Neural cell (in vitro differentiated cells): ENCODE measurements around the gene SLC5A5. TPM values are rescaled to one million over a fixed set of nuclear protein-coding genes. Genes with fewer than 3 reads are reported as not detected.

Experiments
- H2AFZ ChIP-seq: fragments of 200-600, 300-800 bp; sonication (generic), shearing (Covaris generic); 2 replicates; pipeline ENCODE4 v1.6.0; 2014; ENCODE audit warnings: low read depth, mild to moderate bottlenecking, antibody characterized with exemption, low read length, moderate library complexity
- H3F3A ChIP-seq: fragments of 200-600 bp; shearing (Covaris generic); 2 replicates; pipeline ENCODE4 v1.6.1; 2016; ENCODE audit warnings: mild to moderate bottlenecking, moderate library complexity, mixed read lengths, antibody characterized with exemption, low read length; ENCODE audit not compliant: insufficient read depth, poor library complexity, severe bottlenecking
- H3K27ac ChIP-seq: fragments of 200-600, 300-800 bp; sonication (generic), shearing (Covaris generic); 2 replicates; pipeline ENCODE4 v1.5.1; 2014; ENCODE audit warnings: mild to moderate bottlenecking, low read length, moderate library complexity
- H3K27me3 ChIP-seq: fragments of 300-800, 200-600 bp; sonication (generic), shearing (Covaris generic); 2 replicates; pipeline ENCODE4 v1.6.0; 2014; ENCODE audit warnings: mild to moderate bottlenecking, low read depth, low read length, moderate library complexity; ENCODE audit not compliant: insufficient read depth
- H3K36me3 ChIP-seq: fragments of 300-800, 200-600 bp; sonication (generic), shearing (Covaris generic); 2 replicates; pipeline ENCODE4 v1.5.1; 2014; ENCODE audit warnings: mild to moderate bottlenecking, antibody characterized with exemption, low read length, moderate library complexity; ENCODE audit not compliant: insufficient read depth
- H3K4me2 ChIP-seq: fragments of 300-800, 200-600 bp; sonication (generic), shearing (Covaris generic); 2 replicates; pipeline ENCODE4 v1.6.0; 2014; ENCODE audit warnings: mild to moderate bottlenecking, low read length
- H3K4me3 ChIP-seq: fragments of 300-800, 200-600 bp; sonication (generic), shearing (Covaris generic); 2 replicates; pipeline ENCODE4 v1.5.1; 2014; ENCODE audit warnings: mild to moderate bottlenecking, low read length, moderate library complexity
- H3K79me2 ChIP-seq: fragments of 200-600 bp; shearing (Covaris generic); replicated peaks from 2 replicates; pipeline ENCODE4 v1.6.0; 2014; ENCODE audit warnings: mild to moderate bottlenecking, low read length, moderate library complexity; ENCODE audit not compliant: insufficient read depth
- H3K9ac ChIP-seq: fragments of 300-800, 200-600 bp; sonication (generic), shearing (Covaris generic); 2 replicates; pipeline ENCODE4 v1.6.1; 2016; ENCODE audit warnings: mild to moderate bottlenecking, low read length, mixed read lengths
- H3K9me2 ChIP-seq: fragments of 200-600 bp; shearing (Covaris generic); 2 replicates; pipeline ENCODE4 v1.6.1; 2016; ENCODE audit warnings: mild to moderate bottlenecking, low read length, mixed read lengths; ENCODE audit not compliant: insufficient read depth
- H3K9me3 ChIP-seq: fragments of 200-600, 300-800 bp; sonication (generic), shearing (Covaris generic); 2 replicates; pipeline ENCODE4 v1.6.1; 2016; ENCODE audit warnings: mild to moderate bottlenecking, mixed run types, low read length, moderate library complexity, mixed read lengths
- H4K20me1 ChIP-seq: fragments of 200-600 bp; shearing (Covaris generic); 2 replicates; pipeline ENCODE4 v1.6.1; 2016; ENCODE audit warnings: mild to moderate bottlenecking, mixed run types; ENCODE audit not compliant: insufficient read depth
- CTCF ChIP-seq: fragments of 450-650 bp; IDR thresholded peaks from 2 replicates; pipeline ENCODE4 v1.5.1; 2014; ENCODE audit warnings: antibody characterized with exemption, mild to moderate bottlenecking, moderate library complexity; ENCODE audit not compliant: poor library complexity, severe bottlenecking
- EP300 ChIP-seq: fragments of 450-650 bp; conservative IDR thresholded peaks from 2 replicates; pipeline ENCODE4 v1.6.1; 2014; ENCODE audit warnings: antibody characterized with exemption, mild to moderate bottlenecking, moderate library complexity; ENCODE audit not compliant: poor library complexity, severe bottlenecking
- EZH2 ChIP-seq: fragments of 200-600, 300-800 bp; shearing (Covaris generic), sonication (generic); IDR thresholded peaks from 2 replicates; pipeline ENCODE4 v1.6.1; 2014; ENCODE audit warnings: antibody characterized with exemption, low read length, borderline replicate concordance, mild to moderate bottlenecking; ENCODE audit not compliant: insufficient read depth, poor library complexity, severe bottlenecking
- MXI1 ChIP-seq: fragments of 450-650 bp; conservative IDR thresholded peaks from 2 replicates; pipeline ENCODE4 v1.6.1; 2014; ENCODE audit warnings: antibody characterized with exemption, mild to moderate bottlenecking; ENCODE audit not compliant: poor library complexity, severe bottlenecking
- POLR2AphosphoS5 ChIP-seq: IDR thresholded peaks from 2 replicates; pipeline ENCODE4 v1.6.1; 2012
- RAD21 ChIP-seq: fragments of 450-650 bp; conservative IDR thresholded peaks from 2 replicates; pipeline ENCODE4 v1.6.1; 2014; ENCODE audit warnings: antibody characterized with exemption, mild to moderate bottlenecking, moderate library complexity
- SMC3 ChIP-seq: fragments of 450-650 bp; conservative IDR thresholded peaks from 2 replicates; pipeline ENCODE4 v1.6.1; 2014; ENCODE audit warnings: antibody characterized with exemption, mild to moderate bottlenecking, moderate library complexity; ENCODE audit not compliant: poor library complexity
- TAF1 ChIP-seq: IDR thresholded peaks from 2 replicates; pipeline ENCODE4 v1.6.1; 2012; ENCODE audit warnings: low read depth
- polyA plus RNA-seq: library from polyadenylated mRNA; depleted of rRNA; stranded (reverse); fragments of >200 nt; gene quantifications from 2 replicates; pipeline ENCODE4 v1.2.3, GENCODE V29; 2014
- TF ChIP-seq, protein P1 (sequence below): IDR thresholded peaks from 2 replicates; pipeline ENCODE4 v1.6.1; 2012; ENCODE audit warnings: borderline replicate concordance

The SLC5A5 gene
- polyA plus RNA-seq, 1 donor from 2014 or later: not detected

- Histone ChIP-seq H3K27me3 (no peaks in the 10 kb centered on the region), H3K9me2 (no peaks in the 10 kb centered on the region), H2AFZ (no peak overlapping the region), H4K20me1 (no peaks in the 10 kb centered on the region), H3K4me3 (no peak overlapping the region), H3K79me2 (no peaks in the 10 kb centered on the region), H3K4me2 (no peak overlapping the region), H3K27ac (no peak overlapping the region), H3F3A (no peaks in the 10 kb centered on the region), H3K36me3 (no peaks in the 10 kb centered on the region), H3K9ac (no peak overlapping the region), H3K9me3 (no peaks in the 10 kb centered on the region)
- TF ChIP-seq POLR2AphosphoS5 (no peak), CTCF (no peak), TAF1 (no peak), SMC3 (no peak), EZH2 (no peak), EP300 (no peak), RAD21 (no peak), MXI1 (no peak)
- TF ChIP-seq, protein P1, sequence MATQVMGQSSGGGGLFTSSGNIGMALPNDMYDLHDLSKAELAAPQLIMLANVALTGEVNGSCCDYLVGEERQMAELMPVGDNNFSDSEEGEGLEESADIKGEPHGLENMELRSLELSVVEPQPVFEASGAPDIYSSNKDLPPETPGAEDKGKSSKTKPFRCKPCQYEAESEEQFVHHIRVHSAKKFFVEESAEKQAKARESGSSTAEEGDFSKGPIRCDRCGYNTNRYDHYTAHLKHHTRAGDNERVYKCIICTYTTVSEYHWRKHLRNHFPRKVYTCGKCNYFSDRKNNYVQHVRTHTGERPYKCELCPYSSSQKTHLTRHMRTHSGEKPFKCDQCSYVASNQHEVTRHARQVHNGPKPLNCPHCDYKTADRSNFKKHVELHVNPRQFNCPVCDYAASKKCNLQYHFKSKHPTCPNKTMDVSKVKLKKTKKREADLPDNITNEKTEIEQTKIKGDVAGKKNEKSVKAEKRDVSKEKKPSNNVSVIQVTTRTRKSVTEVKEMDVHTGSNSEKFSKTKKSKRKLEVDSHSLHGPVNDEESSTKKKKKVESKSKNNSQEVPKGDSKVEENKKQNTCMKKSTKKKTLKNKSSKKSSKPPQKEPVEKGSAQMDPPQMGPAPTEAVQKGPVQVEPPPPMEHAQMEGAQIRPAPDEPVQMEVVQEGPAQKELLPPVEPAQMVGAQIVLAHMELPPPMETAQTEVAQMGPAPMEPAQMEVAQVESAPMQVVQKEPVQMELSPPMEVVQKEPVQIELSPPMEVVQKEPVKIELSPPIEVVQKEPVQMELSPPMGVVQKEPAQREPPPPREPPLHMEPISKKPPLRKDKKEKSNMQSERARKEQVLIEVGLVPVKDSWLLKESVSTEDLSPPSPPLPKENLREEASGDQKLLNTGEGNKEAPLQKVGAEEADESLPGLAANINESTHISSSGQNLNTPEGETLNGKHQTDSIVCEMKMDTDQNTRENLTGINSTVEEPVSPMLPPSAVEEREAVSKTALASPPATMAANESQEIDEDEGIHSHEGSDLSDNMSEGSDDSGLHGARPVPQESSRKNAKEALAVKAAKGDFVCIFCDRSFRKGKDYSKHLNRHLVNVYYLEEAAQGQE: no peak
Measured at GRCh38 chr19:17920527-17920926, 48.8 kb downstream of the SLC5A5 start.

GRCh38 chr19:17922138-17922537 lies 50.4 kb downstream of the SLC5A5 start:
- H3K27ac ChIP-seq: no peak overlapping the region
- no peaks in the 10 kb centered on the region for H3K79me2 ChIP-seq
- H3K36me3 ChIP-seq: no peaks in the 10 kb centered on the region
- no peaks in the 10 kb centered on the region for H4K20me1 ChIP-seq
- no peaks in the 10 kb centered on the region for H3K27me3 ChIP-seq
- H3K4me3 ChIP-seq: no peak overlapping the region
- TF ChIP-seq, protein P1: no peak
- no peak for TF ChIP-seq SMC3
- TF ChIP-seq EP300: no peak
- TF ChIP-seq RAD21: no peak
- no peak for TF ChIP-seq MXI1
- no peak for TF ChIP-seq POLR2AphosphoS5
- no peak for TF ChIP-seq CTCF
- no peak for TF ChIP-seq EZH2
- no peak for TF ChIP-seq TAF1
- H3K9me3 ChIP-seq: no peaks in the 10 kb centered on the region
- no peak overlapping the region for H3K9ac ChIP-seq
- no peaks in the 10 kb centered on the region for H3F3A ChIP-seq
- no peak overlapping the region for H3K4me2 ChIP-seq
- H3K9me2 ChIP-seq: no peaks in the 10 kb centered on the region
- no peak overlapping the region for H2AFZ ChIP-seq
